Panc1 (cell line): ENCODE results near the gene WAS.

ENCODE experiments used
- CTCF ChIP-seq: fragments of 450-650 bp; IDR thresholded peaks from 2 replicates; pipeline ENCODE4 v1.5.1; 2017; ENCODE audit warnings: mild to moderate bottlenecking
- POLR2AphosphoS5 ChIP-seq: IDR thresholded peaks from 2 replicates; pipeline ENCODE4 v1.6.1; 2012; ENCODE audit warnings: mild to moderate bottlenecking, low read depth, low read length, moderate library complexity
- REST ChIP-seq, 2 experiments: IDR thresholded peaks; 2 replicates each; pipeline ENCODE4 v1.6.1; 2011 to 2012; ENCODE audit warnings: low read depth in 2 of 2, control low read depth in 1 of 2, low read length in 1 of 2, mild to moderate bottlenecking in 1 of 2, moderate library complexity in 1 of 2; ENCODE audit not compliant: insufficient read depth in 1 of 2
- TCF7L2 ChIP-seq: IDR thresholded peaks from 2 replicates; pipeline ENCODE4 v1.6.1; 2011; ENCODE audit warnings: mild to moderate bottlenecking, low read depth, low read length, inconsistent platforms

GRCh38 chrX:48665991-48666390 lies 17.6 kb upstream of the WAS start:
- TF ChIP-seq POLR2AphosphoS5, result no peak
- TF ChIP-seq CTCF, result no peak
- no peak for TF ChIP-seq TCF7L2
- TF ChIP-seq REST (IDR thresholded peaks at IDR 0.05; ENCODE audit: insufficient read depth in 1 of 2, low read depth in 2 of 2, low read length in 1 of 2), result no peak
